Measurements from ENCODE around the gene TRIM63.

TRIM63 gene

GRCh38 chr1:26031611-26032220, 35.7 kb downstream of the TRIM63 start:
- DNase-seq = no peak

GRCh38 chr1:26031196-26031595, 36.2 kb downstream of the TRIM63 start:
- no peak for DNase-seq

GRCh38 chr1:26029864-26030481, 37.5 kb downstream of the TRIM63 start:
- no peak for DNase-seq

GRCh38 chr1:26029054-26029863, 38.2 kb downstream of the TRIM63 start:
- no peak for DNase-seq

GRCh38 chr1:26028490-26028980, 38.9 kb downstream of the TRIM63 start:
- no peak for DNase-seq

- no peak for DNase-seq
These were observed 39.5 kb downstream of the TRIM63 start for GRCh38 chr1:26027716-26028489.

GRCh38 chr1:26025517-26025916, 41.9 kb downstream of the TRIM63 start:
- no peak for DNase-seq

GRCh38 chr1:26025060-26025459, 42.4 kb downstream of the TRIM63 start:
- DNase-seq = no peak

GRCh38 chr1:26023826-26024225, 43.6 kb downstream of the TRIM63 start:
- no peak for DNase-seq

GRCh38 chr1:26023009-26023408, 44.4 kb downstream of the TRIM63 start:
- DNase-seq = no peak

- DNase-seq = no peak
These were observed 45.0 kb downstream of the TRIM63 start for GRCh38 chr1:26022404-26022779.

GRCh38 chr1:26021647-26022403, 45.6 kb downstream of the TRIM63 start, which contains the start of gene EXTL1:
TSS of gene EXTL1 (plus strand) at chr1:26021775. CDS start at chr1:26022647, 872 bp downstream.
- no peak for DNase-seq

GRCh38 chr1:26020941-26021646, 46.3 kb downstream of the TRIM63 start:
- no peak for DNase-seq

- DNase-seq = no peak
These were observed 47.1 kb downstream of the TRIM63 start for GRCh38 chr1:26020330-26020768.

- no peak for DNase-seq
These were observed 47.7 kb downstream of the TRIM63 start for GRCh38 chr1:26019641-26020315.

- DNase-seq = no peak
These were observed 49.8 kb downstream of the TRIM63 start for GRCh38 chr1:26017606-26018005.

- no peak for DNase-seq
These were observed 50.4 kb downstream of the TRIM63 start for GRCh38 chr1:26016953-26017545.

GRCh38 chr1:26016258-26016952, 51.0 kb downstream of the TRIM63 start:
- no peak for DNase-seq

- no peak for DNase-seq
These were observed 52.1 kb downstream of the TRIM63 start for GRCh38 chr1:26015358-26015757.

- no peak for DNase-seq
These were observed 53.3 kb downstream of the TRIM63 start for GRCh38 chr1:26014179-26014578.

Data from SHP77 treated with DMSO at 0.1 percent for 48 hours (cell line).